Activated CD4-positive, alpha-beta T cell treated with anti-CD3 and anti-CD28 coated beads, Interleukin-2, amount 10 ng/mL, durations not matched to agents 7 days and 5 days (primary cell): ENCODE measurements around the gene TMEM238L. TPM values are rescaled to one million over a fixed set of nuclear protein-coding genes. Genes with fewer than 3 reads are reported as not detected.
"Not testable (repeated sequence)": the region's sequence is repeated elsewhere in the genome, so short reads cannot be mapped to it uniquely, and the experiment has no call there.

Source experiments
- CTCF ChIA-PET: fragments of 350-600 bp; sonication (Branson Sonifier 250); formaldehyde crosslinking; loops from one replicate; lab custom pipeline; 2021; ENCODE audit warnings: antibody characterized with exemption; lab: Charles Lee
- POLR2A ChIA-PET: fragments of 350-600 bp; sonication (Branson Sonifier 250); formaldehyde crosslinking; loops from one replicate; lab custom pipeline; 2021; ENCODE audit warnings: antibody characterized with exemption; lab: Charles Lee
- DNase-seq: peaks from one replicate; pipeline ENCODE4 v3.0.0-alpha.2; 2020
- H3K27ac Mint-ChIP-seq: one replicate; pipeline ENCODE4 v1.8.0; 2021; ENCODE audit warnings: mild to moderate bottlenecking, moderate library complexity, mixed read lengths
- H3K27me3 Mint-ChIP-seq: one replicate; pipeline ENCODE4 v1.8.0; 2021; ENCODE audit warnings: mixed read lengths
- H3K36me3 Mint-ChIP-seq: one replicate; pipeline ENCODE4 v1.8.0; 2021; ENCODE audit warnings: low read depth, mixed read lengths
- H3K4me1 Mint-ChIP-seq: one replicate; pipeline ENCODE4 v1.8.0; 2021; ENCODE audit warnings: mixed read lengths
- H3K4me3 Mint-ChIP-seq: one replicate; pipeline ENCODE4 v1.8.0; 2021; ENCODE audit warnings: mild to moderate bottlenecking, moderate library complexity, mixed read lengths
- H3K9me3 Mint-ChIP-seq: one replicate; pipeline ENCODE4 v1.8.0; 2021; ENCODE audit warnings: mixed read lengths
- total RNA-seq, 2 experiments: library from RNA; stranded (reverse); gene quantifications; one replicate each; pipeline ENCODE4 v1.2.3, GENCODE V29; 2021

TMEM238L gene
- total RNA-seq: not detected

- Mint-ChIP-seq H3K36me3 (no peaks in the 10 kb centered on the region), H3K9me3 (no peaks in the 10 kb centered on the region), H3K4me1 (no peaks in the 10 kb centered on the region), H3K27ac (no peak within 1 kb of the TSS), H3K4me3 (no peak within 1 kb of the TSS), H3K27me3 (no peaks in the 10 kb centered on the region)
- ChIA-PET POLR2A (no interaction called here), CTCF (no interaction called here)
- DNase-seq: no peak
These were observed at the start of gene TMEM238L for GRCh38 chr17:10803830-10804475. Gene TMEM238L (minus strand): TSS chr17:10804099. CDS start chr17:10803963, 136 bp downstream.

DNA sequence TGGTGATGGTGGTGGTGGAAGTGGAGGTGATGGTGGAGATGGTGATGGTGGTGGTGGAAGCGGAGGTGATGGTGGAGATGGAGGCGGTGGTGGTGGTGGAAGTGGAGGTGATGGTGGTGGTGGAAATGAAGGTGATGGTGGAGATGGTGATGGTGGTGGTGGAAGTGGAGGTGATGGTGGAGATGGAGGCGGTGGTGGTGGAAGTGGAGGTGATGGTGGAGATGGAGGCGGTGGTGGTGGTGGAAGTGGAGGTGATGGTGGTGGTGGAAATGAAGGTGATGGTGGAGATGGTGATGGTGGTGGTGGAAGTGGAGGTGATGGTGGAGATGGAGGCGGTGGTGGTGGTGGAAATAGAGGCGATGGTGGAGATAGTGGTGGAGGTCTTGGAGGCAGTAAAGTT, 42.7 kb upstream of the TMEM238L start:
- H3K4me3 Mint-ChIP-seq, H3K27me3 Mint-ChIP-seq, POLR2A ChIA-PET, H3K9me3 Mint-ChIP-seq, H3K36me3 Mint-ChIP-seq, H3K27ac Mint-ChIP-seq, DNase-seq, H3K4me1 Mint-ChIP-seq, CTCF ChIA-PET: not testable (repeated sequence)

- no peaks in the 10 kb centered on the region for H3K27me3 Mint-ChIP-seq
- POLR2A ChIA-PET: interaction anchor here (1.0 kb wide), 1 partner anchor 108 kb away, joined by 3 read pairs; no protein-coding TSS in a partner anchor
- no peaks in the 10 kb centered on the region for H3K36me3 Mint-ChIP-seq
- peak overlapping the region; percentile 65 for H3K4me3 Mint-ChIP-seq
- no peaks in the 10 kb centered on the region for H3K9me3 Mint-ChIP-seq
- no peak for DNase-seq
- peaks cover 7% of the 10 kb centered on the region for H3K4me1 Mint-ChIP-seq
- CTCF ChIA-PET: interaction anchor here (1.1 to 2.7 kb wide), 7 partner anchors 10 to 489 kb away, joined by 4 to 19 read pairs (median 5); no protein-coding TSS in a partner anchor
- H3K27ac Mint-ChIP-seq: no peak overlapping the region
These were observed 41.5 kb upstream of the TMEM238L start for GRCh38 chr17:10845388-10845751.

DNA sequence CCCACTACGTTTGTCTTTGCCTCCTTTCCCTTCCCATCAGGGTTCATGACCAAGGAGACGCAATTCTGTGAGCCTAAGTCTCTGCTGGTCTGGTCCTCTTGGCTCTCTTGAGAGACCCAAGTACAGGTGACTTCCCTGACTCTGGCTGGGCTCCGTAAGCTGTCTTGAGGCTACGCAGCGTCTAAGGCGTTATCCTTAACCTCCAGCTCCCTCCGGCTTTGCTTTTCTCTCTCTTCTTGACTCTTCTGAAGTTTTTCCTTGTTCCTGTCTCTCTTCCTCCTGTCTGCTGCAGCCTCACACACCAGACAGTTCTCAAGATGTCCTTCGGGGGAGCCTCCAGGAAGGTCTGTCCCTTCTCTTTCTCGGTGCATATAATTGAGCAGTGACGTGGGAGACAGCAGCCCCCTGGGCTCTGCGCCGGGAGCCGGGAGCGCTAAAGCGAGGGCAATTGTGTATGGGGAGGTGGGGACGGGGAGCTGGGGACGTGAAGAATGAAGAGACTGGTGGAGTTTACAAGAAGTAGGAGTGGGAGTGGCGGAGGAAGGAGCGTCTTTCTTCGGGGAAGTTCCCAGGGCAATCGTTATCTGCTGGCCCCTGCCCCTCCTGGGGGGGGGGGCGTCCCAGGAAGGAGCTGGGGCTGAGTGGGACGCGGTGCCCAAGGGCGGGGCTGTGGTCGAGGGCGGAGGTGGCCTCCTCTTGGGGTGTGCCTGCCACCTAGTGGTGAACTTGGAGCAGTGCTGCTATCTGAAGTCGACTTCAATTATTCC, 40.9 kb upstream of the TMEM238L start:
- ChIA-PET POLR2A (interaction anchor here (0.7 to 1.0 kb wide), 2 partner anchors 107 to 542 kb away, joined by 3 to 4 read pairs; no protein-coding TSS in a partner anchor), CTCF (interaction anchor here (0.8 to 2.7 kb wide), 8 partner anchors 9 to 488 kb away, joined by 3 to 19 read pairs (median 5); no protein-coding TSS in a partner anchor)
- H3K27me3 Mint-ChIP-seq: no peaks in the 10 kb centered on the region
- no peaks in the 10 kb centered on the region for H3K9me3 Mint-ChIP-seq
- peaks cover 7% of the 10 kb centered on the region for H3K4me1 Mint-ChIP-seq
- peak overlapping the region; percentile 65 for H3K4me3 Mint-ChIP-seq
- peak; percentile 76 for DNase-seq
- no peak overlapping the region for H3K27ac Mint-ChIP-seq
- no peaks in the 10 kb centered on the region for H3K36me3 Mint-ChIP-seq

DNA sequence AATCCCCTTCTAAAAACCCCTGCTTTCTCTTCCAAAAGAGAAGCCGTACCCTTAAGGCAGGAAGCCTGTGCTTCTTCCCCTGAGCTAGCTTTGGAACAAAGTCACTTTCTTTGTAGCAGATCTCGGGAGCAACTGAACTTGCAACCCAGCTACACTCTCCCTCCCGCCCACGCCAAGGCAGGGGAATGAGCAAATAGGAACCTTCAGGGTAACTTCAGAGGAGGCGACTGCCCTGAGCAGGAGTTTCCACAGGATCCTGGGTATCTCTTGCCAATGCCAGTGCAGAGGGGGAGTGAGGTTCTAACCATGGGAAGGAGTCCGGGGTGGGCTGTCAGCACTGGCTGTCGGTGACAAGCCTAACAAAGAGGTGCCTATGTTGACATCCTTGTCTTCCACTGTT, 39.9 kb upstream of the TMEM238L start:
- CTCF ChIA-PET: interaction anchor here (1.6 to 2.7 kb wide), 3 partner anchors 8 to 198 kb away, joined by 5 to 19 read pairs (median 6); no protein-coding TSS in a partner anchor

GRCh38 chr17:10842658-10843057, 38.8 kb upstream of the TMEM238L start:
- CTCF ChIA-PET: interaction anchor here (0.7 to 2.7 kb wide), 2 partner anchors 193 to 197 kb away, joined by 3 to 19 read pairs; no protein-coding TSS in a partner anchor
- POLR2A ChIA-PET: no interaction called here
- no peak for DNase-seq
- Mint-ChIP-seq H3K27me3 (no peaks in the 10 kb centered on the region), H3K36me3 (no peaks in the 10 kb centered on the region), H3K4me3 (no peak overlapping the region), H3K27ac (no peak overlapping the region), H3K4me1 (peaks cover 7% of the 10 kb centered on the region), H3K9me3 (no peaks in the 10 kb centered on the region)

More for the DNA sequence above, 39.9 kb upstream of the TMEM238L start:
- Mint-ChIP-seq H3K27ac (no peak overlapping the region), H3K4me1 (peaks cover 7% of the 10 kb centered on the region), H3K36me3 (no peaks in the 10 kb centered on the region), H3K27me3 (no peaks in the 10 kb centered on the region), H3K4me3 (no peak overlapping the region), H3K9me3 (no peaks in the 10 kb centered on the region)
- no peak for DNase-seq
- POLR2A ChIA-PET: no interaction called here

DNA sequence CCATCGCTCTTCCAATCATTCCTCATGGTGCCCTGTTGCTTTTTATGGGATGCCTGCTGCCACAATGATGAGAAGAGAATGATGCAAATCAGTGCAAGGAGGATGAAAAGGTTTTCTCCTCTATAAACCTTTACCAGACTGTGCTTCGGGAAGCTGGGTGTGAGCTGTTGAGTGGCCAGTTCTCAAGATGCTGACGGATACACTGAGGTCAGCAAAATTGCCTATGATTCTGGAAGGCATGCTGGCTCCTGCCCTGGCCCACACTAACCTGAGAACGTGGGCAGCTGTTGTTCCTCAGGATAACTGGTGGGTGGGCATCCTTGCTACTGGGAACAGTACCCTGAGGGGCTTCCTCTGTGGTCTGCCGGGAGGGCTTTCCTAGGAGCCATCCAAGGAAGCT, 34.8 kb upstream of the TMEM238L start:
- ChIA-PET CTCF (no interaction called here), POLR2A (no interaction called here)
- no peak for DNase-seq
- no peak overlapping the region for H3K4me3 Mint-ChIP-seq
- no peak overlapping the region for H3K27ac Mint-ChIP-seq
- H3K9me3 Mint-ChIP-seq: no peaks in the 10 kb centered on the region
- no peaks in the 10 kb centered on the region for H3K36me3 Mint-ChIP-seq
- no peaks in the 10 kb centered on the region for H3K4me1 Mint-ChIP-seq
- no peaks in the 10 kb centered on the region for H3K27me3 Mint-ChIP-seq

- Mint-ChIP-seq H3K9me3 (no peaks in the 10 kb centered on the region), H3K4me3 (no peak within 1 kb of the TSS), H3K27me3 (no peaks in the 10 kb centered on the region), H3K36me3 (no peaks in the 10 kb centered on the region), H3K4me1 (no peaks in the 10 kb centered on the region), H3K27ac (no peak within 1 kb of the TSS)
- ChIA-PET CTCF (no interaction called here), POLR2A (no interaction called here)
- no peak for DNase-seq
These were observed 34.0 kb upstream of the TMEM238L start, which contains the start of gene PIRT for GRCh38 chr17:10837921-10838320. Gene PIRT (minus strand): TSS chr17:10838087. CDS start chr17:10825645, 12,442 bp downstream.

DNA sequence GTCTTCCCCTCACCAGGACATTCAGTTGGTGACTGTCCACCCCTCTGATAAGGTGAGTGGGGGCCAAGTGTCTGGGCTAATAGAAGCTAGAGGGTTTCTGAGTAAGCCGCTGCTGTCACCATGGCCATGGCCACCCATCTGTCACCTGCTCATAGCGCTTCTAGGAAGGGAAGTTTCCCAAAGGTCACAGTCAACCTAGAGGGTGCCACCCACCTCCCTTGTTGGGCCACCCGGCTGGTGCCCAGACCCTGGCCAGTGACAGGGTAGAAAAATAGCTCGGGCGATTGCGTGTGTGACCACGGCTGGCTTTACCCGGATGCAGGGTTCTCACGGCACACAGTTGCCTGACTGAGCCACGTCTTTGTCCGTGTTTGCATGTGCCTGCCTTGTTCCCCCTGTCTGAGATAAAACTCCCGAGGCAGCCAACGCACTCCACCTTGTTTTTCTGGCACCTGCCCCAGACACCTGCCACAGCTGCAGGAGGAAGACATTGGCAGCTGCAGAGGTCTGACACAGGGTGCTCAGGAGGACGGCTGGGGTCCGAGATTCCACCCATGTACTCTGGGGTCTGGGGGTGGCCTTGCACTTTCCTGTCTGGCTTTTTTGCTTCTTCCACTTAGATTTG, 33.2 kb upstream of the TMEM238L start:
- POLR2A ChIA-PET: no interaction called here
- CTCF ChIA-PET: no interaction called here
- H3K4me1 Mint-ChIP-seq: no peaks in the 10 kb centered on the region

DNA sequence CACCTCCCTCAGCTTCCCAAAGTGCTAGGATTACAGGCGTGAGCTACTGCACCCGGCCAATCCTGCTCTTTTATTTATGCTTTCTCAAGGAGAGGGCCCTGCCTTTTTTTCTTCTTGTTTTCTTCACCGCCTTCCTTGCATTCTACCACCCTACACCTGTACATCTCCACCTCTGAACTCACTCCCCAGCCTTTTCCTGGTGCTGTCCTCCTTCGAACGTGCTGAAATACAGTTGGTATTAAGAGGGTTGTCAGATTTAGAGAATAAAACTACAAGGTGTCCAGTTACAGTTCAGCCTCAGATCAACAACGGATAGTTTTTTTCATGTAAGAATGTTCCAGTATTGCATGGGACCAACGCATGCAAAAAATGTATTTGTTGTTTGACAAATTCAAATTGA, 32.2 kb upstream of the TMEM238L start:
- Mint-ChIP-seq H3K36me3 (no peaks in the 10 kb centered on the region), H3K4me1 (no peaks in the 10 kb centered on the region), H3K4me3 (no peak overlapping the region), H3K27me3 (no peaks in the 10 kb centered on the region), H3K9me3 (no peaks in the 10 kb centered on the region), H3K27ac (no peak overlapping the region)
- ChIA-PET POLR2A (no interaction called here), CTCF (interaction anchor here (0.6 to 1.6 kb wide), 2 partner anchors 9 to 94 kb away, joined by 4 to 5 read pairs; no protein-coding TSS in a partner anchor)
- no peak for DNase-seq

More for the DNA sequence above, 33.2 kb upstream of the TMEM238L start:
- H3K9me3 Mint-ChIP-seq: no peaks in the 10 kb centered on the region
- no peak overlapping the region for H3K27ac Mint-ChIP-seq
- no peaks in the 10 kb centered on the region for H3K36me3 Mint-ChIP-seq
- no peak overlapping the region for H3K4me3 Mint-ChIP-seq
- DNase-seq: no peak
- no peaks in the 10 kb centered on the region for H3K27me3 Mint-ChIP-seq

DNA sequence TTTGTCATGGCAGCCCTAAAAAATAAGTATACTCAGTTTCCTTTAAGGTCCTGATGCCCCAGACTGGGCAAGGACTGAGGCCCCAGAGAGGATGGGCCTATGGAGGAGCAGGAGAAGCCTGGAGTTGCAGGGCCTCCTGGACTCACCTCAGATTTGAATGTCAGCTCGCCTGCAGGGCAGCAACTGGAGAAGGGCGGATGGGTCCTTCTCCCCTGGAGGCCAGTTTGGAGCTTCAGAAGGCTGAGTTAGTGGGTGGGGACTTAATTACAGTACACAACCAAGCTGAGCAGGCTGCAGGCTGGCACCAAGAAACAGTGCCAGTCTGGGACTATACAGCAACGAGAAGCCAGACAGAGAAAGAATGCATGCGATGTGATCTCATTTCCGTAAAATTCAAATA, 27.8 kb upstream of the TMEM238L start:
- no peak overlapping the region for H3K27ac Mint-ChIP-seq
- H3K4me3 Mint-ChIP-seq: no peak overlapping the region
- H3K36me3 Mint-ChIP-seq: no peaks in the 10 kb centered on the region
- H3K9me3 Mint-ChIP-seq: no peaks in the 10 kb centered on the region
- no peak for DNase-seq
- H3K4me1 Mint-ChIP-seq: no peaks in the 10 kb centered on the region
- ChIA-PET POLR2A (no interaction called here), CTCF (no interaction called here)
- no peaks in the 10 kb centered on the region for H3K27me3 Mint-ChIP-seq

GRCh38 chr17:10827898-10828552, 24.1 kb upstream of the TMEM238L start:
- no peaks in the 10 kb centered on the region for H3K36me3 Mint-ChIP-seq
- no peaks in the 10 kb centered on the region for H3K4me1 Mint-ChIP-seq
- no peak for DNase-seq
- ChIA-PET CTCF (no interaction called here), POLR2A (no interaction called here)
- no peak overlapping the region for H3K4me3 Mint-ChIP-seq
- no peaks in the 10 kb centered on the region for H3K9me3 Mint-ChIP-seq
- H3K27ac Mint-ChIP-seq: no peak overlapping the region
- H3K27me3 Mint-ChIP-seq: no peaks in the 10 kb centered on the region
